GM21381 (cell line): ENCODE measurements around the gene C10orf90.

Experiments used
- ATAC-seq: cut with Tn5 transposase; IDR thresholded peaks from one replicate; pipeline ENCODE4 v1.9.1; 2021; ENCODE audit warnings: mild to moderate bottlenecking, moderate library complexity; ENCODE audit not compliant: unreplicated experiment

Gene C10orf90

GRCh38 chr10:126586878-126587277 is 83.6 kb downstream of the C10orf90 start:
- no peak for ATAC-seq

GRCh38 chr10:126586128-126586527 is 84.4 kb downstream of the C10orf90 start:
- ATAC-seq: no peak

GRCh38 chr10:126585249-126586017 is 85.1 kb downstream of the C10orf90 start:
- no peak for ATAC-seq

GRCh38 chr10:126584836-126585235 is 85.7 kb downstream of the C10orf90 start:
- no peak for ATAC-seq

GRCh38 chr10:126583552-126584200 is 86.8 kb downstream of the C10orf90 start:
- no peak for ATAC-seq

- ATAC-seq: no peak
These were observed 88.8 kb downstream of the C10orf90 start for GRCh38 chr10:126581648-126582046.

- no peak for ATAC-seq
These were observed 89.4 kb downstream of the C10orf90 start for GRCh38 chr10:126580873-126581647.

GRCh38 chr10:126576336-126576735 is 94.2 kb downstream of the C10orf90 start:
- no peak for ATAC-seq

GRCh38 chr10:126570621-126571602 is 99.6 kb downstream of the C10orf90 start:
- no peak for ATAC-seq

- ATAC-seq: no peak
These were observed 100.3 kb downstream of the C10orf90 start for GRCh38 chr10:126570245-126570570.

GRCh38 chr10:126569513-126570244 is 100.8 kb downstream of the C10orf90 start:
- ATAC-seq: no peak

GRCh38 chr10:126568809-126569385 is 101.6 kb downstream of the C10orf90 start:
- ATAC-seq: no peak

GRCh38 chr10:126565871-126566270 is 104.6 kb downstream of the C10orf90 start:
- no peak for ATAC-seq

GRCh38 chr10:126565441-126565840 is 105.1 kb downstream of the C10orf90 start:
- no peak for ATAC-seq

GRCh38 chr10:126564326-126564888 is 106.1 kb downstream of the C10orf90 start:
- no peak for ATAC-seq

GRCh38 chr10:126563361-126563760 is 107.1 kb downstream of the C10orf90 start:
- ATAC-seq: no peak

GRCh38 chr10:126561921-126562680 is 108.4 kb downstream of the C10orf90 start:
- ATAC-seq: no peak

- ATAC-seq: no peak
These were observed 109.1 kb downstream of the C10orf90 start for GRCh38 chr10:126561294-126561920.
